GM21447 (cell line): Measurements from ENCODE around the gene KCNT2.
"Not testable (repeated sequence)": the region's sequence is repeated elsewhere in the genome, so short reads cannot be mapped to it uniquely, and the experiment has no call there.

ENCODE experiments used
- ATAC-seq: cut with Tn5 transposase; IDR thresholded peaks from one replicate; pipeline ENCODE4 v1.9.1; 2021; ENCODE audit not compliant: unreplicated experiment

KCNT2 gene

DNA sequence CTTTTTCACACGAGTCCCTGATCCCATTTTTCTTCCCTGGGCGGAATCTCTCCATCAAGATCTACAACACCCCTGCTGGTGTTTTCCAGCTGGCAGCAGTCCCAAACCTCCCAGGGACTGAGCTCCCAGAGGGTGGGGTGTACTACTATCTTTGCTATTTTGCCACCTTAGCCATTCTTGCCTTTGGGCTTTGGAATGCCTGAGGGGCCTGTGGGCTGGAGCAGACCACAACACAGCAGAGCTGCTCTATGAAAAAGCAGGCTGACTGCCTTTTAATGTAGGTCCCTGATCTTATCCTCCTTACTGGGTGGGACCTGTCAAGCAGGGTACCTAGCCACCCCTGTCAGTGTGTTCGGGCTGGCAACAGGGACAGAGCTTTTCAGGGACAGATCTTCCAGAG lies 91.9 kb downstream of the KCNT2 start:
- ATAC-seq, result no peak

DNA sequence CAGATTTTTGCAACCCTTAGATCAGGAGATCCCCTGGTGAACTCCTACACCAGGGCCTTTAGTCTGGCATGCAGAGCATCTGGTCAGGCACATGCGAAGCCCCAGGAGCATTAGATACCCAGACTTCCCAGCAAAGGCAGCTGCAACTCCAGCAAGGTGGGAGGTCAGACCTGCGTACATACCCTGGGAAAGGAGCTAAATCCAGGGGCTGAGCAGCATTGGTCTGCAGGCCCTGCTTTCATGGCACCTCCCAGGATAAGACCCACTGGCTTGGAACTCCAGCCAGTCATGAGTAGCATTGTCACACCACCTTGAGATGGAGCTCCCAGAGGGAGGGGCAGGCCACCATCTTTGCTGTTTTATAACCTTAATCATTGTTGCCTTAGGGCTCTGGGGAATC lies 92.3 kb downstream of the KCNT2 start:
- no peak for ATAC-seq

- ATAC-seq, result no peak
Observed at GRCh38 chr1:196513821-196514220, 94.4 kb downstream of the KCNT2 start.

- no peak for ATAC-seq
Observed at GRCh38 chr1:196510451-196510850, 97.8 kb downstream of the KCNT2 start.

DNA sequence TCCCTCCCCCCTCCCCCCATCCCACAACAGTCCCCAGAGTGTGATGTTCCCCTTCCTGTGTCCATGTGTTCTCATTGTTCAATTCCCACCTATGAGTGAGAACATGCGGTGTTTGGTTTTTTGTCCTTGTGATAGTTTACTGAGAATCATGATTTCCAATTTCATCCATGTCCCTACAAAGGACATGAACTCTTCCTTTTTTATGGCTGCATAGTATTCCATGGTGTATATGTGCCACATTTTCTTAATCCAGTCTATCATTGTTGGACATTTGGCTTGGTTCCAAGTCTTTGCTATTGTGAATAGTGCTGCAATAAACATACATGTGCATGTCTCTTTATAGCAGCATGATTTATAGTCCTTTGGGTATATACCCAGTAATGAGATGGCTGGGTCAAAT lies 104.0 kb downstream of the KCNT2 start:
- not testable (repeated sequence) for ATAC-seq

- no peak for ATAC-seq
Observed at GRCh38 chr1:196502437-196502836, 105.8 kb downstream of the KCNT2 start.

- ATAC-seq, result no peak
Observed at GRCh38 chr1:196501760-196502428, 106.3 kb downstream of the KCNT2 start.

DNA sequence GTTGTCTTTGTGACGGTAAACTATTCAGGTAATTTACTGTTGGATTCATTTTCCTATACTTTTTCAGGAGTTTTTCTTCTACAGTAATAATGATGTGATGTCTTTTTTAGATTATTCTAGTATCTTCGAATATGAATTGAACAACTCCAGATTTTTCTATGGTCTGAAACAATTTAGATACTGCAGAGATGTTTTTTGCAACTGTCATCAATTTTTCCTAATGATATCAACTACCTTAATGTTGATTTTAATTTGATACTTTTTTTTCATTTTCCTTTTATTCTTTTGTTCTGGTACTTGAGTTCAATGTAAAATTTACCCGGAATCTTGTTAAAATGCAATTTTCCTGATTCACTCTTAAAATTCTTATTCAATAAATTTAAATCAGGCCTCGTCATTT lies 110.4 kb downstream of the KCNT2 start:
- no peak for ATAC-seq

- ATAC-seq, result no peak
Observed at GRCh38 chr1:196494766-196495165, 113.5 kb downstream of the KCNT2 start.

DNA sequence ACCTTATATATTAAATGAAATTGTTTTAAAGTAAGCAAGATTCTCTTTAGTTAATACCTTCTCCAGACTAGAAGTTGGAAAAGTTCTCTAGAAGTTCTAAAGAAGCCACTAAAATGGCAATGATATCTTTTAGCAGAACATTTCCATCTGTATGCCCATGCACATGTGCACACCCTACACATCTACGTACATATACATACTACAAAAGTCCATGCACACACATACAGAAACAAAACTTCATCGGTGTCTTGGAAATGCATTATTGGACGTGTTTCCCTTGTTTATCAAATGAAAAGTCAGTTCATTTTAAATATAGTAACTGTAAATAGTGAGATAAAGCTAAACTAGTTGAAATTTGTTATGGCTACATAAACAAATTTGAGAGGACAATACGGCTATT lies 114.4 kb downstream of the KCNT2 start:
- ATAC-seq, result no peak

DNA sequence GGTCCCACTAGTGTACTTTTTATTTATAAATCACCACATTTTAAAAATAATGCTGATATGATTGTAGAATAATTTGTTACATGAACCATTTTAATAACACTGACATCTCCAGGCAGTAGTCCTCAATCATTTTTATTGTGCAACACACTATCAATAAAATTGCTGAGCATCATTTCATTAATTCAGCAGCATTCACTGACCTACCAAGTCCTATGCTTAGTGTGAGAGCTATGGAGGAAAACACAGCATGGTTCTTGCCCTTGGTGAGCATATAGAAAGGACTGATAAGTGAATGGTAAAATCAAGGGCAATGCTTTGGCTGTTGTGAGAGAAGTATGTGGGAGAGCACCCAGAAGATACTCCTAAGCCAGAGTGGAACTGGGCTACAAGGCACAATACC lies 119.7 kb downstream of the KCNT2 start:
- no peak for ATAC-seq

DNA sequence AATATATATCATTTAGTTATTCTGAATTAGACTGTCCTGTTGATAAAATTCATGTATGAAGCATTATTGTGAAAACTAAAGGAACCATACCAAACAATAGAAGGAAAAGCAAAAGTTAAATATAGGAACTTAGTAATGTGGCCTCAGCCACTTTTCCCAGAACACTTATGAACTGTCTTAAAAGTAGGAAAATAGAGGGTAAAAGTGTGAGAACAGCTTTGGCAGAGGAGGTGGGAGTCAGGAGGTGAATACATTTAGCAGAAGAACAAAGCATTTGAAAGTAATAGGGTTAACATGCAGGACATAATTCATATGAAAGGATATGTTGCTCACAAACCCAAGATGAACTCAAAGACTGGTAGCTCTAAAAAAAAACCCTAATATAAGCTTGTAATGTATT lies 121.9 kb downstream of the KCNT2 start:
- no peak for ATAC-seq

- ATAC-seq, result no peak
Observed at GRCh38 chr1:196481616-196482015, 126.6 kb downstream of the KCNT2 start.

DNA sequence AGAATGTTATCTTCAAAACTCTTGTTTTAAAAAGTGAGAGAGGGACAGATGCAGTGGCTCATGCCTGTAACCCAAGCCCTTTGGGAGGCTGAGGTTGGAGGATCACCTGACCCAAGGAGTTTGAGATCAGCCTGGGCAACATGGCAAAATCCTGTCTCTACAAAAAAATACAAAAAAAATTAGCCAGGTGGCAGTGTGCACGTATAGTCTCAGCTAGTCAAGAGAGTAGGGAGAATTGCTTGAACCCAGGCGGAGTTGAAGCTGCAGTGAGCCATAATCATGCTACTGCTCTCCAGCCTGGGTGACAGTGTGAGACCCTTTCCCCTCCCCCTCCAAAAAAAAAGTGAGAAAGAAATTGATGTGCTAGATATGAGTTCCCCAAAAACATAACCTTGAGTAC lies 131.0 kb downstream of the KCNT2 start:
- no peak for ATAC-seq

DNA sequence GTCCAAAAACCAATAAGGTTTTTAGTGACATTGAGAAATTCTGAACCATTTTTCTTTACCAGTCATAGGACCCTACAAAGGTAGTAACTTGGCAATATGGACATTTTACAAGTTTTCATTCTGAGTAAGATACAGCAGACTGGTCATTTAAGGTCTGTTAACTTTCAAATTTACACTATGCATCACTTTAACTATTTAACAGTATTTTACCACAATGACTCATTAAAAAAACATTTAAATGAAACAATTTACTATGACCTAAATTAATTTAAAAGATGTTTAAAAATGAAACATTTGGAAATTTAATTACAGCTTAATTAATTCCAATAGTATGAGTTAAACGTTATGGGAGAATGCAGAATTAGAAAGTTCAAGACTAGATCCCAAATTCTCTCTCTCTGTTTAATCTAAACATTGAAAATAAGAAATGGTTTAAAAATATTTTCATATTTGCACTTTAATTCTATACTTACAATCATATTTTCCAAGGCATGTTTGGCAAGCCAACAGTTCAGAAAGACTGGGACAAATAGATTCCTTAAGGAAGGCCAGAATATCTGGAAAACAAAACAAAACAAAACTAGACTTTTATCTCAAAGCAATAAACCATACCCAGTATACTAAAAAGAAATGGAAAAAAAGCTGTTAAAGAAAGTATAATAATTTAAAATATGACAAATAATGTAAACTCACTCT lies 140.9 kb downstream of the KCNT2 start:
- no peak for ATAC-seq

DNA sequence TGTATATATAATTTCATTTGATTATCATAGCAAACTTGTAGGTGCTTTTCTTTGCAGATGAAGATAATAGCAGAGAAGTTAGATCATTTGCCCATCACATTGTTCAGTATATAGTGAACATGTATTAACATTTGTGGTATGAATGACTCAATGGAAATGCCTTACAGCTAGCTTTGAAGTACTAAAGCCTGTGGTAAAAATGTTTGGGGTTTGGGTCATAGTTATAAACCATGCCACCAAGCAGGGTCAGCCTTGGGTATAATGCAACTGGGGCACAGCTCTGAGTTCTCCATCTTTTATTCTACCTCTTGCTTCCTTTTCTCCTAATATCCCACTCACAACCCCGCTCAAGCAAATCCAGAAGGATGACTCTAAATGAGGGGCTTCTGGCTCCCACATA lies 141.6 kb downstream of the KCNT2 start:
- no peak for ATAC-seq

DNA sequence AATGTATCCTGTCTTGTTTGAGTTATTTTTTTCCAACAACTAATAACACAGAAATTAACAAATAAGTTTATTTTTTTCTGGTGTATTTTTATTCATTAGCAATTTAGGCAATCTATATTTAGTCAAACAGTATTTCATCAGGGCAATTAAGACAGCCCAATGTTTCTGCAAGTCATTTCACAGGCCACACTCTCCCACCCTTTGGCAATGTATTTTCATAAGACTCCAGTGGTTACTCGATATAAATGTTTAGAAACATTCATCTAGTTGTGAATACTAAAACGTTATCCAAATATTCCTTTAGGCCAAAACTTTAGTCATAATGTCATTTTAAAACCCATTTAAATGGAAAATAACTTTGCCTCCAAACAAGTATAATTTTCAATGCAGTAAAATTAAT lies 142.1 kb downstream of the KCNT2 start:
- no peak for ATAC-seq

- no peak for ATAC-seq
Observed at GRCh38 chr1:196464480-196464941, 143.7 kb downstream of the KCNT2 start.

DNA sequence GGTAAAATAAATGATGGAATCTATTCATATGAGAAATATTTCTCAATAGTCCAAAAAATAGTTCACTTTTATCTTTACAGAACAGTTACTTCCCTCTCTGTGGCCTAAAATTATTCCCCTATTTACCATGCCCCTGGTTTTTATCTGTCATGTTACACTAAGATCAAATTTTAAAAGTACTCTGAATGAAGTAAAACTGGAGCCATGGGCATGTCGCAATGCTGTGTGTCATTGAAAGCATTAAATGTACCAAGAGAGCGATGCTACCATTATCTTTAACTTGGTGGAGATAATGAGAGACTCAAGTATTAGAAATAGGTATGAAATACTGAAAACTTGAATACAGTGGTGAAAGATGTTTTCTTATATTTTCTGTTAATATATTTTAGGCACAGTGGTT lies 146.2 kb downstream of the KCNT2 start:
- no peak for ATAC-seq

DNA sequence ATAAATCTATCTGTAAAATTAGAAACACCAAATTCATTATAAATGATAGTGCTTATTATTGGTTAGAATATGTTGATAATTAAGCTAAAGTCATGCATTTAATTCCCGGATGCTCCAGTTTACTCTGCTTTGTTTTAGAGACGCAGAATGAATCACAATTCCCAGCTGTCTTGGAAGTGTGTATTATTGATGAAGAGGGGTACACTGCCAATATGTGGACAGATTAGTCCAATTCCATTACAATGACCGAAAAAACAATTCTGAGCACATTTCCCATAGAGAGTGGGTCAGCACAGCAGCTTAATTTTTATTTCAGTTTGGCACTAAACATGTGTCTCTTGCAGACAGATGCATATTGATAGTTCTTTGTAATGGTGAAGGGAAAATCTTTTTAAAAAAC lies 146.7 kb downstream of the KCNT2 start:
- ATAC-seq, result no peak

GRCh38 chr1:196459383-196459782 lies 148.9 kb downstream of the KCNT2 start:
- no peak for ATAC-seq

DNA sequence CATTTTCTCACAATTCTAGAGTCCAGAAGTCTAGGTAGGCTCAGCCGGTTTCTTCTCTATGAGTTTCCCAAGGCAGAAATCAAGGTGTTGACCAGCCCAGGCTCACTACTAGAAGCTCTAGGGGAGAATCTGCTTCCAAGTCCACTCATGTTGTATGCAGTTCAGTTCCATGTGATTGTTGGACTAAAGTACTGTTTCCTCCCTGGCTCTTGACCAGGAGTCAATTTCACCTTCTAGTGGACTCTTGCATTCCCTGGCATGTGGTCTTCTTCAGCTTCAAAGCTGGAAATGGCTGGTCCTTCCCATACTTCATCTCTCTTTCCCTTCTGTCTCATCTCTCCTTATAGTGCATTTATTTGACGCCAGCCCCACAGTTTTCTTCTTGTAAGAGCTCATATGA lies 153.4 kb downstream of the KCNT2 start:
- no peak for ATAC-seq

DNA sequence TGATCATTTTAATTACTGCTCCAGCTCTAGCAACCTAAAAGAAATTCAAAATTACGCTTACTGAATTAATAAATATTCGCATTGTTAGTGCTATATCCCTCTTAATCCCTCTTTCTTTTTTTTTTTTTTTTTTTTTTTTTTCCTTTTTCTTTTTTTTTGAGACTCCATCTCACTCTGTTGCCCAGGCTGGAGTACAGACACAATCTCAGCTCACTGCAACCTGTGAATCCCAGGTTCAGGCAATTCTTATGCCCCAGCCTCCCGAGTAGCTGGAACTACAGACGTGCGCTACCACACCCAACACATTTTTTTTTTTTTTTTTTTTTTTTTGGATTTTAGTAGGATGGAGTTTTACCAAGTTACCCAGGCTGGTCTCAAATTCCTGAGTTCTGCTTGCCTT lies 157.1 kb downstream of the KCNT2 start:
- ATAC-seq, result no peak
